B cell (primary cell): ENCODE results near the gene CCR5AS.

Experiments
- ATAC-seq: fragments of 200-7000 bp; cut with Tn5 transposase; one replicate; pipeline ENCODE4 v1.10.0; 2021; ENCODE audit warnings: low read depth, mild to moderate bottlenecking, moderate number of reproducible peaks, moderate library complexity
- CTCF ChIA-PET: fragments of 350-600 bp; sonication (Branson Sonifier 250); formaldehyde crosslinking; loops from one replicate; lab custom pipeline; 2021; ENCODE audit warnings: antibody characterized with exemption, inconsistent platforms; lab: Charles Lee
- POLR2A ChIA-PET: fragments of 350-600 bp; sonication (Branson Sonifier 250); formaldehyde crosslinking; loops from one replicate; lab custom pipeline; 2021; ENCODE audit warnings: antibody characterized with exemption; lab: Charles Lee
- DNase-seq: peaks from one replicate; pipeline ENCODE4 v3.0.0; 2013
- H2AFZ ChIP-seq: 2 replicates; pipeline ENCODE4 v1.6.1; 2012; ENCODE audit warnings: mild to moderate bottlenecking, low read depth, low read length; ENCODE audit not compliant: insufficient read depth, poor library complexity, severe bottlenecking
- H3K27ac ChIP-seq, 2 donors: 1 replicate in 1 of 2; 2 replicates in 1 of 2; pipeline ENCODE4 v1.5.1; 2012 to 2013; ENCODE audit warnings: low read length in 2 of 2, mild to moderate bottlenecking in 2 of 2, moderate library complexity in 1 of 2
- H3K27me3 ChIP-seq, 4 experiments: fragments of 200-600 bp in 1 of 4; sonication (generic) in 1 of 4; replicated peaks in 1 of 4; 1 replicate in 2 of 4; 2 replicates in 2 of 4; pipeline versions ENCODE4 v1.6.1 to v1.7.0; 2013 to 2016; ENCODE audit warnings: low read length in 3 of 4, mild to moderate bottlenecking in 2 of 4, mixed read lengths in 1 of 4, moderate library complexity in 1 of 4; ENCODE audit not compliant: insufficient read depth in 4 of 4, control insufficient read depth in 3 of 4; ENCODE audit errors: control extremely low read depth in 1 of 4
- H3K36me3 ChIP-seq, 2 experiments: replicated peaks in 1 of 2; 1 replicate in 1 of 2; 2 replicates in 1 of 2; pipeline versions ENCODE4 v1.6.1 to v1.7.1; 2013; ENCODE audit warnings: low read length in 1 of 2; ENCODE audit not compliant: insufficient read depth in 2 of 2, control insufficient read depth in 1 of 2; ENCODE audit errors: control extremely low read depth in 1 of 2, extremely low read depth in 1 of 2
- H3K4me1 ChIP-seq, 2 donors: fragments of 200-600 bp in 1 of 2; sonication (generic) in 1 of 2; 1 replicate in 1 of 2; 2 replicates in 1 of 2; pipeline versions ENCODE4 v1.5.1 to v1.6.1; 2013 to 2017; ENCODE audit warnings: low read length in 2 of 2; ENCODE audit not compliant: control insufficient read depth in 2 of 2, insufficient read depth in 2 of 2
- H3K4me2 ChIP-seq: replicated peaks from 2 replicates; pipeline ENCODE3; 2012; ENCODE audit warnings: mild to moderate bottlenecking, low read depth, low read length; ENCODE audit not compliant: poor library complexity, severe bottlenecking
- H3K4me3 ChIP-seq, 5 experiments: fragments of 200-600 bp in 1 of 5; sonication (generic) in 1 of 5; 1 replicate in 3 of 5; 2 replicates in 2 of 5; pipeline versions ENCODE4 v1.5.1 to v1.7.0; 2011 to 2016; ENCODE audit warnings: low read length in 4 of 5, mild to moderate bottlenecking in 4 of 5, low read depth in 2 of 5, control low read depth in 1 of 5, moderate library complexity in 1 of 5; ENCODE audit not compliant: insufficient read depth in 1 of 5; ENCODE audit errors: control extremely low read depth in 1 of 5, extremely low read depth in 1 of 5
- H3K79me2 ChIP-seq: fragments of 200-600 bp; sonication (generic); one replicate; pipeline ENCODE4 v1.6.0; 2016; ENCODE audit warnings: low read length; ENCODE audit not compliant: control insufficient read depth, insufficient read depth
- H3K9ac ChIP-seq: fragments of 200-600 bp; sonication (generic); 2 replicates; pipeline ENCODE4 v1.6.1; 2017; ENCODE audit warnings: mild to moderate bottlenecking, low read length, moderate library complexity
- H3K9me3 ChIP-seq, 3 donors: one replicate each; pipeline versions ENCODE4 v1.6.1 to v1.7.1; 2013; ENCODE audit warnings: low read length in 2 of 3; ENCODE audit not compliant: control insufficient read depth in 2 of 3, insufficient read depth in 1 of 3; ENCODE audit errors: control extremely low read depth in 1 of 3
- H4K20me1 ChIP-seq: 2 replicates; pipeline ENCODE4 v1.6.0; 2012; ENCODE audit warnings: mild to moderate bottlenecking, low read length; ENCODE audit not compliant: insufficient read depth, control insufficient read depth, poor library complexity, severe bottlenecking
- H3K27ac Mint-ChIP-seq: one replicate; pipeline ENCODE4 v1.8.0; 2021; ENCODE audit warnings: mixed read lengths
- H3K27me3 Mint-ChIP-seq: one replicate; pipeline ENCODE4 v1.8.0; 2021; ENCODE audit warnings: mixed read lengths
- H3K4me1 Mint-ChIP-seq: one replicate; pipeline ENCODE4 v1.8.0; 2021; ENCODE audit warnings: mixed read lengths
- H3K4me3 Mint-ChIP-seq: one replicate; pipeline ENCODE4 v1.8.0; 2021; ENCODE audit warnings: mixed read lengths
- H3K9me3 Mint-ChIP-seq: one replicate; pipeline ENCODE4 v1.8.0; 2022; ENCODE audit warnings: mixed read lengths; ENCODE audit not compliant: insufficient read depth
- CTCF ChIP-seq: fragments of 200-600 bp; IDR thresholded peaks from one replicate; pipeline ENCODE4 v1.8.0; 2022; ENCODE audit warnings: antibody characterized with exemption, mild to moderate bottlenecking
- EZH2 ChIP-seq: IDR thresholded peaks from 2 replicates; pipeline ENCODE4 v1.6.1; 2012; ENCODE audit warnings: borderline replicate concordance, low read depth, mild to moderate bottlenecking, moderate library complexity, low read length; ENCODE audit not compliant: insufficient read depth, poor library complexity, severe bottlenecking
- WGBS: methylation state at CpG from one replicate; pipeline ENCODE4 v1.1.5; 2013; ENCODE audit warnings: missing lambda C conversion rate; ENCODE audit not compliant: insufficient coverage; 5-methylcytosine and 5-hydroxymethylcytosine counted together
- intact Hi-C: fragments of 100-400 bp; cut with micrococcal nuclease; formaldehyde crosslinking; loops from one replicate; pipeline ENCODE4 v1.10.0; 2022

The CCR5AS gene

GRCh38 chr3:46374755-46375154 lies 32.1 kb downstream of the CCR5AS start:
- Histone ChIP-seq H3K9ac (no peak overlapping the region), H3K27me3 (peaks cover 0 to 2% (median 0%) of the 10 kb centered on the region in 4 experiments), H3K4me1 (peaks cover 6 to 7% of the 10 kb centered on the region in 2 donors), H2AFZ (no peak overlapping the region), H3K4me2 (no peak overlapping the region), H3K9me3 (no peaks in the 10 kb centered on the region), H4K20me1 (no peaks in the 10 kb centered on the region), H3K27ac (no peak overlapping the region), H3K36me3 (no peaks in the 10 kb centered on the region), H3K79me2 (no peaks in the 10 kb centered on the region), H3K4me3 (no peak overlapping the region)
- Mint-ChIP-seq H3K27me3 (peaks cover 3% of the 10 kb centered on the region), H3K9me3 (no peaks in the 10 kb centered on the region), H3K4me3 (no peak overlapping the region), H3K27ac (no peak overlapping the region), H3K4me1 (peaks cover 27% of the 10 kb centered on the region)
- POLR2A ChIA-PET, result no interaction called here
- TF ChIP-seq EZH2 (no peak), CTCF (no peak)
- no peak for DNase-seq
- ATAC-seq, result no peak
- CTCF ChIA-PET, result interaction anchor here (1.0 to 13.1 kb wide), 4 partner anchors 9 to 292 kb away, joined by 3 to 233 read pairs (median 8); no protein-coding TSS in a partner anchor
- 97% methylated on average over 3 of the region's 3 CpGs for WGBS
- intact Hi-C loops, result no loop called here

- DNase-seq (peak; percentile 41), ATAC-seq (peak; percentile 32)
- H3K4me1 Mint-ChIP-seq, result peaks cover 36% of the 10 kb centered on the region
- no peaks in the 10 kb centered on the region for H3K9me3 Mint-ChIP-seq
- 97% methylated on average over 6 of the region's 9 CpGs for WGBS
- Histone ChIP-seq H4K20me1 (no peaks in the 10 kb centered on the region), H3K9me3 (no peaks in the 10 kb centered on the region), H3K4me1 (peaks cover 12 to 19% of the 10 kb centered on the region in 2 donors), H2AFZ (no peak overlapping the region), H3K4me2 (no peak overlapping the region), H3K4me3 (no peak overlapping the region), H3K27me3 (peaks cover 0 to 2% (median 0%) of the 10 kb centered on the region in 4 experiments), H3K79me2 (no peaks in the 10 kb centered on the region), H3K27ac (no peak overlapping the region), H3K36me3 (no peaks in the 10 kb centered on the region), H3K9ac (no peak overlapping the region)
- intact Hi-C loops, result loop anchor here (1.0 kb wide), 1 partner anchor 96 kb away; no protein-coding TSS in a partner anchor
- peaks cover 3% of the 10 kb centered on the region for H3K27me3 Mint-ChIP-seq
- H3K27ac Mint-ChIP-seq, result no peak overlapping the region
- POLR2A ChIA-PET, result no interaction called here
- H3K4me3 Mint-ChIP-seq, result no peak overlapping the region
- CTCF ChIA-PET, result interaction anchor here (0.7 to 13.1 kb wide), 8 partner anchors 10 to 434 kb away, joined by 3 to 233 read pairs (median 46); partner anchors contain the start of gene CCR1
- peak; percentile 61 for TF ChIP-seq CTCF
- no peak for TF ChIP-seq EZH2
Observed at GRCh38 chr3:46372492-46373359, 34.1 kb downstream of the CCR5AS start.
